Left colon (tissue), 2 donors: ENCODE results near the gene GNG10. TPM values are rescaled to one million over a fixed set of nuclear protein-coding genes. Genes with fewer than 3 reads are reported as not detected.
"Not testable (repeated sequence)": the region's sequence is repeated elsewhere in the genome, so short reads cannot be mapped to it uniquely, and the experiment has no call there.

ENCODE experiments used
- ATAC-seq: fragments of 200-7000 bp; cut with Tn5 transposase; one replicate; pipeline ENCODE4 v1.9.1; 2020; ENCODE audit warnings: mild to moderate bottlenecking, moderate library complexity
- DNase-seq, 2 donors: peaks; one replicate each; pipeline ENCODE4 v3.0.0-alpha.2; 2020
- intact Hi-C, 2 donors: fragments of 100-400 bp; cut with DNase I in 1 of 2; cut with micrococcal nuclease in 1 of 2; formaldehyde crosslinking; loops; one replicate each; pipeline versions ENCODE4 v1.11.2 to v1.14.0; 2022; cut with DNase I, micrococcal nuclease
- long read RNA-seq: library from polyadenylated mRNA; unstranded; transcript quantifications from one replicate; pipeline ENCODE4 v2.0.0, GENCODE V29; 2021
- total RNA-seq, 2 donors: library from RNA; stranded (reverse); fragmentation: NEBNext Ultra II Directional; extraction: Animal tissue kit (Norgen Biotek cat#: 25700); gene quantifications; one replicate each; pipeline ENCODE4 v1.2.1, GENCODE V29; 2021
- donor health status: DM: no; HTN: no; CAD: no.
- donor health status: DM: yes; HTN: yes; CAD: no.

GNG10 gene
- 10 to 100 TPM; 17.7 to 25.8 TPM for total RNA-seq
- long read RNA-seq, transcript GNG10-201 (3 exons, 1,491 nt) = major isoform, 35 of 35 reads
- long read RNA-seq, partial matches to known transcripts = 0 of 35 reads
- long read RNA-seq, other reads (novel, unspliced or antisense) = 0 of 35 reads

- ATAC-seq (peak; percentile 86), DNase-seq (peak; percentile 28 to 73)
- intact Hi-C loops = no loop called here
Observed at GRCh38 chr9:111661150-111661801, at the start of gene GNG10. Gene GNG10, plus strand, starts transcription at chr9:111661605. Its CDS starts 30 bp downstream, at chr9:111661635.

- DNase-seq (peak in 1 of 2 donors; percentile 21), ATAC-seq (peak; percentile 97)
- intact Hi-C loops = no loop called here
Observed at GRCh38 chr9:111613436-111614040, 47.9 kb upstream of the GNG10 start.

GRCh38 chr9:111615928-111616327 is 45.5 kb upstream of the GNG10 start:
- intact Hi-C loops = no loop called here
- ATAC-seq (no peak), DNase-seq (no peak)

DNA sequence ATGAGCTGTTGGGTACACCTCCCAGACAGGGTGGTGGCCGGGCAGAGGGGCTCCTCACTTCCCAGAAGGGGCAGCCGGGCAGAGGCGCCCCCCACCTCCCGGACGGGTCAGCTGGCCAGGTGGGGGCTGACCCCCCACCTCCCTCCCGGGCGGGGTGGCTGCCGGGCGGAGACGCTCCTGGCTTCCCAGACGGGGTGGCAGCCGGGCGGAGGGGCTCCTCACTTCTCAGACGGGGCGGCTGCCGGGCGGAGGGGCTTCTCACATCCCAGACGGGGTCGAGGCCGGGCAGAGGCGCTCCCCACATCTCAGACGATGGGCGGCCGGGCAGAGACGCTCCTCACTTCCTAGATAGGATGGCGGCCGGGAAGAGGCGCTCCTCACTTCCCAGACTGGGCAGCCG is 44.1 kb upstream of the GNG10 start:
- ATAC-seq, DNase-seq, intact Hi-C loops: not testable (repeated sequence)

DNA sequence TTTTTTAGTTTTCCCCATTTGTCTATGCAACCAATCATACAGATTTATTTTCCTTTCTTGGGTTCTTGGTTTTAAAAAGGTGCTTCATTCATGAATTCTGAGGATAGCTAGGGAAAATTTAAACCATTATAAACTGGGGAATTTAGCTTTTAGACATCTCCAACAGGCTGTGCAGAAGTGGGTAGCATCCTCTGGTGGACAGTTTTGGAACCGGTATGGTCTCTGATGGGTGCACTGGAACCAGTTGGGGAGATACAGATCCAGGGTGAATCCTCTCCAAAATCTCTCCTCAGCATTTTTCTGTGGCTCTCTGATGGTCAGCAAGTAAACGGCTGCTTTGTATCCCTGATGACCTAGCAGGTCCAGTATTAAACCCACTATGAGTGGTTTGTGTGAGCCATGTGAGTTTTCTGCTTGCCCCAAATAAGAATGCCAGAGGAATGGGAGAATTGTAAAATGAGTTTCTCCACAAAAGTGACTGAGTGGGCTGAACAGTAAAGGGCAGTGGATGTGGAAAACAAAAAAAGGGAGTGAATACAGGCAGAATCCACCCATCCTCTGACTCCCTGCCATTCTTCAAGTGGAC is 39.4 kb upstream of the GNG10 start:
- ATAC-seq = peak; percentile 81
- peak in 1 of 2 donors; percentile 24 for DNase-seq
- intact Hi-C loops = no loop called here

DNA sequence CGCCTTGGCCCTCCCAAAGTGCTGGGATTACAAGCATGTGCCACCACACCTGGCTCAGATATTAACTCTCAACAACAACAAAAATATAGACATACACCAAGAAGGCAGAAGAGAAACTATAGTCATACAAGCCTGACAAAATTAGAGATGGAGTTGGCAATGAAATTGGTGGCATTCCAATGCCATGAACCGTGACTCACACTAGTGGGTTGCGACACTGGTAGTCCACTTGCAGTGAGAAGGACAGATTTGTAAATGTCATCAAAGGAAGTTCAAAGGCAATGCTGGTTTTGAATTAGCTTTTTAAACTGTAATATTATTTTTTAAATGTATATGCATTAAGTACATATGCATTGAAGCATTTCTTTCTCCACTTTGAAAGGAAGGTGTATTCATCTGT is 38.8 kb upstream of the GNG10 start:
- DNase-seq (no peak), ATAC-seq (no peak)
- intact Hi-C loops = no loop called here

- intact Hi-C loops = no loop called here
- DNase-seq (peak; percentile 20 to 42), ATAC-seq (peak; percentile 56)
Observed at GRCh38 chr9:111627260-111627963, 34.0 kb upstream of the GNG10 start.

DNA sequence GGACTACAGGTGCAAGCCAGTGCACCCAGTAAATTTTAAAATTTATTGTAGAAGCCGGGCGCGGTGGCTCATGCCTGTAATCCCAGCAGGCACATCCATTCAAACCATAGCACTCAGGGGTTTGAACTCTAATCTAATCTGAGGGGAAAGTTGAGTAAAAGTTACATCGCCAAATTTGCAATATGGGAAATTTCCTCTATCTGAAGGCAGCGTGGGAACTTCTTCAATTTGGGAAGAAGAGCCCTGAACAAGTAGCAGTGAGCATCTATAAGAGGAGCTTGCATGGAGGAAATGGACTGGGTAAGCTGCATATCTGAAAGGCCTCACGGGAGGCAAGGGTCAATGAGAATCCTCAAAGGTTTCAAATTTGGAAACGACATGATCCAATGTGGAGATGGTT is 33.0 kb upstream of the GNG10 start:
- DNase-seq (no peak), ATAC-seq (no peak)
- intact Hi-C loops = no loop called here

DNA sequence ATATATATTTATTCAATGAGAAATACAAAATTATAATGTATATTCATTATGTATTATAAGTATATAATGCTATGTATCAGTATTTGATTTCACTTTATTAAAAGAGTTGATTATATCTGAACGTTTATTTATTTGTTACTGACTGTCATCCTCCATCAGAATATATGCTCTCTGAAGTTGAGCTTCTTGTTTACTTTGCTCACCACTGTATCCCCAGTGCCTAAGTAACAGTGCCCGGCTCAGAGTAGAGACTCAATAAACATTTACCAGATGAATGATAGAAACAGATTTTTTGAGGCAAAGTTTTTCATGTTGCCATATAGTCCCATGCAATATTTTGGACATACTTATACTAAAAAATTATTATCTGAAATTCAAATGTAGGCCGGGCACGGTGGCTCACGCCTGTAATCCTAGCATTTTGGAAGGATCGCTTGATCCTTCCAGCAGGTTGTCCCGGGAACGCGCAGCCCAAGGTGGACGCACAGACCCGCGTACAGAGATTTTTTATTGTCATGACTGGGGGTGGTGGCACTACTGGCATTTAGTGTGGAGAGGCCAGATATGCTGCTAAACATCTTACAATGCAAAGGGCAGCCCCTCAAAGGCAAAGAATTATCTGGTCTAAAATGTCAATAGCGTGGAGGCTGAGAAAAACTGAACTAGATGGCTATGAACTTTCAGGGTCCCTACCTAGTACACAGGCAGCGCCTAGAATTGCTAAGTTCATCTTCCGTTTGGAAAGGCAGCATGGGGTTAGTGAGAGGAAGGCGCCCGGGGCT is 31.0 kb upstream of the GNG10 start:
- intact Hi-C loops = no loop called here
- DNase-seq (peak in 1 of 2 donors; percentile 15), ATAC-seq (peak; percentile 28)

DNA sequence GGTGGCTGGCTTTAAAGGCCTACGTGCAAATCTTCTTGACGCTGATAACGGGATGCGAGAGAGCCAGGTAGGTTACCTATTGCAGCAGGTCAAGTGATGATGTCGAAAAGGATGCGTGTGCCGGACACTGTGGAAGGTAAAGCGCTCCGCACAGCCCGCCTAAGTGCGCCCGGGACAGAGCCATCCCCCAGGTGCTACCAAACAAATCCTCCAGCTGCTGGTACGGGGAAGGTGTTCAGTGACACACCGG is 30.5 kb upstream of the GNG10 start:
- no peak for ATAC-seq
- no peak for DNase-seq
- intact Hi-C loops = no loop called here

- DNase-seq = peak; percentile 95 to 98
- intact Hi-C loops = no loop called here
Observed at GRCh38 chr9:111631214-111631971, 30.0 kb upstream of the GNG10 start, which contains the start of gene DNAJC25. Gene DNAJC25, plus strand, starts transcription at chr9:111631334. Its CDS starts 74 bp downstream, at chr9:111631408.

DNA sequence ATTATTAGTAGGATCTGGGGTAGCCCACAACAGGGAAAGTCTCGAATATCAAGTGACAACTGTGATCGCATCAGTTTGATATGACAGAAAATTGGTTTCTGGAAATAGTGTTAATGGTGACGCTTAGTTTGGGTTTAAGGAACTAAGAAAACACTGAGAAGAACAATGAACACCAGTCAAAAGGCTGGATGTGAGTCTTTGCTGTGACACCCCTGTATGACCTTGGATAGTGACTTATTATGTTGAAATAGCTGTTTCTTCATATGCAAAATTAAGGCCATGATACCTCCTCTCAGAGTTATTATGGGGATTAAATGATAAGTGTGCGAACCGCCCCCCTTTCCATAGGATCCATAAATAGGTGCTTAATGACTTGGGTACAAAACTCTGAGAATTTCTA is 29.3 kb upstream of the GNG10 start:
- ATAC-seq = no peak
- no peak for DNase-seq
- intact Hi-C loops = no loop called here

More at GRCh38 chr9:111631214-111631971, 30.0 kb upstream of the GNG10 start, which contains the start of gene DNAJC25:
- ATAC-seq = peak; percentile 93

- intact Hi-C loops = no loop called here
- DNase-seq (peak in 1 of 2 donors; percentile 35), ATAC-seq (no peak)
Observed at GRCh38 chr9:111632695-111633388, 28.6 kb upstream of the GNG10 start.

DNA sequence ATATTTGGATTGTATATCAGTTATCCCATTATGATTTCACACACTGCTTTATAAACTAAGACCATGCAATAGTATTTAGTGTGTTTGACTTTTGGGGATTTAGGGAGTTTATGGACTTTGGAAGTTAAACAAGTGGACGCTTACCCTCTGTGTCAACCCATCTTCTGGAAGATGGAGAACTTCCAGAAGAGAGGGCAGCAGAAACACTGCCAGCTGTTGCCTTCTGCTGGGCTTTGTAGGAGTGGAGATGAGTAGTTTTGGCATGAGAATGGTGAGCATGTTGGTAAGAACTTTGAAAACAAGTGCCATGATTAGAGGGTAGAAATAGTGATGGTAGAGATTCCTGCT is 28.0 kb upstream of the GNG10 start:
- no peak for DNase-seq
- intact Hi-C loops = no loop called here
- no peak for ATAC-seq

- no peak for DNase-seq
- intact Hi-C loops = no loop called here
- ATAC-seq = no peak
Observed at GRCh38 chr9:111634860-111635259, 26.5 kb upstream of the GNG10 start.

GRCh38 chr9:111637421-111637950 is 23.9 kb upstream of the GNG10 start:
- intact Hi-C loops = no loop called here
- DNase-seq (no peak), ATAC-seq (peak; percentile 60)

GRCh38 chr9:111644195-111644772 is 17.1 kb upstream of the GNG10 start:
- ATAC-seq = no peak
- intact Hi-C loops = no loop called here
- DNase-seq = no peak
